ENCODE measurements around the gene HES4.

The HES4 gene, protein sequence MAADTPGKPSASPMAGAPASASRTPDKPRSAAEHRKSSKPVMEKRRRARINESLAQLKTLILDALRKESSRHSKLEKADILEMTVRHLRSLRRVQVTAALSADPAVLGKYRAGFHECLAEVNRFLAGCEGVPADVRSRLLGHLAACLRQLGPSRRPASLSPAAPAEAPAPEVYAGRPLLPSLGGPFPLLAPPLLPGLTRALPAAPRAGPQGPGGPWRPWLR

DNA sequence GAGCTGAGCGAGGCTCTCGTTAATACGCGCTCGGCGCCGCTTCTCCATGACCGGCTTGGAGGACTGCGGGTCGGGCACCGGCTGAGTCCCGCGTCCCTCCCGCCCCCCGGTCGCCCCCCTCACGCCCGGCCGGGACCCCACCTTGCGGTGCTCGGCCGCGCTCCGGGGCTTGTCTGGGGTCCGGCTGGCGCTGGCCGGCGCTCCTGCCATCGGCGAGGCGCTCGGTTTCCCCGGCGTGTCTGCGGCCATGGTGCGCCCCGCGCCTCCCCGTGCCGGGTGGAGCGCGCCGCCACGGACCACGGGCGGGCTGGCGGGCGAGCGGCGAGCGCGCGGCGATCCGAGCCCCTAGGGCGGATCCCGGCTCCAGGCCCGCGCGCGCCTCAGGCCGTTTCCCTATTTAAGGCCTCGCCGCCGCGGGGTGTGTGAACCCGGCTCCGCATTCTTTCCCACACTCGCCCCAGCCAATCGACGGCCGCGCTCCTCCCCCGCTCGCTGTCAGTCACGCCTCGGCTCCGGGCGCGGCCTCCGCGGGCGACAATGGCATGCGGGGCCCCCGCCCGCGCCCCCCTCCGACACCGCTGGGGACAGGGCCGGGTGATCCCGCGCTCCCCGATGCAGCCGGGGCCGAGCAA is at the start of gene HES4:
HES4 (minus strand) TSS at position 373 of the 632 bp plus-strand sequence; CDS start at position 249, 124 bp downstream.
- peak; percentile 70 for DNase-seq

DNA sequence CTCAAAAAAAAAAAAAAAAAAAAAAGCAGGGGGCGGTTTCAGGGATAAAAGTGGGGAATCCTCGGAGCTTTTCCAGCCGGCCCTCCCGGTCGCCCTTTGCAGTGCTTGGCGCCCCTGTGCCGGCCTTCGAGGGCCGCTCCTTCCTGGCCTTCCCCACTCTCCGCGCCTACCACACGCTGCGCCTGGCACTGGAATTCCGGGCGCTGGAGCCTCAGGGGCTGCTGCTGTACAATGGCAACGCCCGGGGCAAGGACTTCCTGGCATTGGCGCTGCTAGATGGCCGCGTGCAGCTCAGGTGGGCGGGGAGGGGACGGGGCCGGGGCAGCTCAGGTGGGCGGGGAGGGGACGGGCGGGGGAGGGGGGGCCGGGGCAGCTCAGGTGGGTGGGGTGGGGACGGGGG is 48.9 kb upstream of the HES4 start:
- DNase-seq = no peak

DNA sequence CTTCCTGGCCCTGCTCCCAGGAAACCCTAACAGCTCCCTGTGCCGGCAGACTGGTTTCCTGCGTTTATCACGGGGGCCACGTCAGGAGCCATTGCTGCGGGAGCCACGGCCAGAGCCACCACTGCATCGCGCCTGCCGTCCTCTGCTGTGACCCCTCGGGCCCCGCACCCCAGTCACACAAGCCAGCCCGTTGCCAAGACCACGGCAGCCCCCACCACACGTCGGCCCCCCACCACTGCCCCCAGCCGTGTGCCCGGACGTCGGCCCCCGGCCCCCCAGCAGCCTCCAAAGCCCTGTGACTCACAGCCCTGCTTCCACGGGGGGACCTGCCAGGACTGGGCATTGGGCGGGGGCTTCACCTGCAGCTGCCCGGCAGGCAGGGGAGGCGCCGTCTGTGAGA is 48.1 kb upstream of the HES4 start:
- DNase-seq = no peak

DNA sequence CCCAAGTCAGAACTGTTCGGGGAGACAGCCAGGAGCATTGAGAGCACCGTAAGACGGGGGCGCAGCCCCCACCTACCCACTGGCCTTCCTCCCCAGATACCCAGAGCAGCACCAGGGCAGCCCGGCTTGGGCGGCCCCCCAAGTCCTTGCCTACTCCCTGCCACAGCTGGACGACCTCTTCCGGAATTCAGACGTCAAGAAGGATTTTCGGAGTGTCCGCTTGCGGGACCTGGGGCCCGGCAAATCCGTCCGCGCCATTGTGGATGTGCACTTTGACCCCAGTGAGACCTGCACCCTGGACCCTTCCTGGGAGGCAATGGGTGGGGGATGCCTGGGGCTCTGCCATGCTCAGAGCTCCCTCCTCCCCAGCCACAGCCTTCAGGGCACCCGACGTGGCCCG is 47.5 kb upstream of the HES4 start:
- DNase-seq = no peak

DNA sequence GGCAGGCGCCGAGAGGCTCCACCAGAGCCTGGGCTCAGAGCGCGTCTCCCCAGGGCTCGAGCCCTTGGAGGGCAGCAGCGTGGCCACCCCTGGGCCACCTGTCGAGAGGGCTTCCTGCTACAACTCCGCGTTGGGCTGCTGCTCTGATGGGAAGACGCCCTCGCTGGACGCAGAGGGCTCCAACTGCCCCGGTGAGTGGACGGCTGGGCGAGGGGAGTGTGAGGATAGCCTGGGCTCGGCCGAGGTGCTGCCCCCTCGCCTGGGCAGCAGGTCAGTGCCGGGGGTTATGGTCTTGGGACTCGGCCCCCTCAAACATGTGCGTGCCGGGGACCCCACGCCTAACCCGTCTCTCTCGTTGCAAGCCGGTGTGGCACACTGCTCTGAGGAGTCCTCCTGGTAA is 46.9 kb upstream of the HES4 start:
- DNase-seq = no peak

DNA sequence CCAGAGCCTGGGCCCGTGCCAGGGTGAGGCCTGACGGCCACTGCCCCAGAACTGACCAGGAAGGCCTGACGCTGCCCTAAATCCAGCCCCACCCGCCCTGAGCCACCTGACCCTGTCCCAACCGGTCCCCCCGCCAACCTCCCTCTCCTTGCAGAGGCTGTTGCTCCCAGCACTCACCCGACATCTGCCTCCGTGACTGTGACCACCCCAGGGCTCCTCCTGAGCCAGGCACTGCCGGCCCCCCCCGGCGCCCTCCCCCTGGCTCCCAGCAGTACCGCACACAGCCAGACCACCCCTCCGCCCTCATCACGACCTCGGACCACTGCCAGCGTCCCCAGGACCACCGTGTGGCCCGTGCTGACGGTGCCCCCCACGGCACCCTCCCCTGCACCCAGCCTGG is 46.3 kb upstream of the HES4 start:
- DNase-seq = no peak

DNA sequence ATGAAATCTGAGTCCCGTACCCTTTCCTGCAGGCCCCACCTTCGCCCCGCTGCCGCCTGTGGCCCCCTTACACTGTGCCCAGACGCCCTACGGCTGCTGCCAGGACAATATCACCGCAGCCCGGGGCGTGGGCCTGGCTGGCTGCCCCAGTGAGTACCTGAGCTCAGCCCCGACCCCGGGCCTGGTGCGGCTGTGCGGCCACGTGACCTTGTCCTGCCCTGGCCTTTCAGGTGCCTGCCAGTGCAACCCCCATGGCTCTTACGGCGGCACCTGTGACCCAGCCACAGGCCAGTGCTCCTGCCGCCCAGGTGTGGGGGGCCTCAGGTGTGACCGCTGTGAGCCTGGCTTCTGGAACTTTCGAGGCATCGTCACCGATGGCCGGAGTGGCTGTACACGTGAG is 45.2 kb upstream of the HES4 start:
- no peak for DNase-seq

DNA sequence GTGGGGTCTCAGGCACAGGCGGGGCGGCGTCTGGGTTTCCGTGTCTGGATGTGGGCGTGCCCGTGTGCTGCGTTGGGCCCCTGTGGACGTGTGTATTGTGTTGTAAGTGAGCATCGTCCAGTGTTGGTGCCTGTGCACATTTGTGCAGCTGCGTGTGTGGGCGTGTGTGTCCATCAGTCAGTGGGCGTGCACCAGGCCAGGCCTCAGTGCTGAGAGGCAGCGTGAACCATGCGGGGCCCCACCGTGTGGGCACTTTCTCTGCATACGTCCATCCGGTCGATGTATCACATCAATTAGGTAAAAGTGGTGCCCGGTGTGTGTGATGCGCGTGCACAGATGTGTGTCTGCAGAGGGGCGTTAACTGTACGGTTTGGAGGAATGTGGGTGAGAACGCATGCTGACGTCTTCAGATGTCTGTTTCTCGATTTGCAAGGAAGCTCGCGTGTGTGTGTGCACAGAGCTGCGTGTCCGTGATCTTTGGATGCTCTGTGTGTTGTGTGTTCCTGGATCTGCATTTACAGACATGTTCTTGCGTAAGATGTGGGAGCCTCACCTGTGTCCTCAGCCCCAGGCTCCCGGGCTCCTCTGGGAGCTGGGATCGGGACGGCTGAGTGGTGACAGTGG is 44.7 kb upstream of the HES4 start:
- no peak for DNase-seq

DNA sequence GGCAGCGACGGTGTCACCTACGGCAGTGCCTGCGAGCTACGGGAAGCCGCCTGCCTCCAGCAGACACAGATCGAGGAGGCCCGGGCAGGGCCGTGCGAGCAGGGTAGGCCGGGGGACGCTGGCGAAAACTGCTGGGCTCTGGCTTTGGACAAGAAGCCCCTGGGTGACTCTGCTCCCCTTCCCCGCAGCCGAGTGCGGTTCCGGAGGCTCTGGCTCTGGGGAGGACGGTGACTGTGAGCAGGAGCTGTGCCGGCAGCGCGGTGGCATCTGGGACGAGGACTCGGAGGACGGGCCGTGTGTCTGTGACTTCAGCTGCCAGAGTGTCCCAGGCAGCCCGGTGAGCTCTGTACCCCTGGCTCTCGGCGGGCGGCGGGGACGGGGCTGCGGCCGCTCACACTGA is 44.0 kb upstream of the HES4 start:
- DNase-seq = no peak

DNA sequence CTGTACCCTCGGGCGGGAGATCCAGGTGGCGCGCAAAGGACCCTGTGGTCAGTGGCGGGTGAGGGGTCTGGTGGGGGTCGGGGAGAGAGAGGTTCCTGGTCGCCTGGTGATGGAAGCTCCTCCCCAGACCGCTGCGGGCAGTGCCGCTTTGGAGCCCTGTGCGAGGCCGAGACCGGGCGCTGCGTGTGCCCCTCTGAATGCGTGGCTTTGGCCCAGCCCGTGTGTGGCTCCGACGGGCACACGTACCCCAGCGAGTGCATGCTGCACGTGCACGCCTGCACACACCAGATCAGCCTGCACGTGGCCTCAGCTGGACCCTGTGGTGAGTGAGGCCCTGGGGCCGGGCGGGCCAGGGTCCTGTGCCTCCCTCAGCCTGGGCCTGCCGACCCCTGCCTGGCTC is 43.5 kb upstream of the HES4 start:
- DNase-seq = no peak

DNA sequence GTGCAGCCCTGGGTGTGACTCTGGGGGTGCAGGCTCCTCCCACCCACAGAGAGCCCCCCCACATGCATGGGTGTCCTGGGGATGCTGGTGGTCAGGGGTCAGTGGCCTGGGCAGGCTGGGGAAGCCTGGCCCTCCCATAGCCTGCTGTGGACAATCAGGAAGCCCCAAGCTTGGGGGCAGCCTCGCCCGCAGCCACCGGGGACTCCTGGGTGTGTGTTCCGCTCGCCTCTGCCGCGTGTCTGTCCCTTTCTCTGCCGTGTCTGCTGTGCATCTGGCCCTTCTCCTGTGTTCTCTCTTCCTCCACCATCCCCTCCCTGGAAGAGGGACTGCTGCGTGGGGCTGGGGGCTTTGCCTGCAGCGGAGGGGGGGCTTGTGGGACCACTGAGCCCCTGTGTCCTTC is 42.9 kb upstream of the HES4 start:
- DNase-seq = no peak

DNA sequence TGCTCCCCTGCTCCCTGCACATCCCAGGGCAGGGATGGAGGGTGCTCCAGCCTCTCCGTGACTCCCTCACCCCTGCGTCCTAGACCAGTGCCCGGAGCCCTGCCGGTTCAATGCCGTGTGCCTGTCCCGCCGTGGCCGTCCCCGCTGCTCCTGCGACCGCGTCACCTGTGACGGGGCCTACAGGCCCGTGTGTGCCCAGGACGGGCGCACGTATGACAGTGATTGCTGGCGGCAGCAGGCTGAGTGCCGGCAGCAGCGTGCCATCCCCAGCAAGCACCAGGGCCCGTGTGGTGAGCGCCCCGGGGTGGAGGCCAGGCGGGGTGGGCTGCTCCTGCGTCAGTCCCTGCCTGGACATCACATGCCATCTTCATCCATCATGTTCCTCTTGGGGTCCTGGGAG is 42.0 kb upstream of the HES4 start:
- no peak for DNase-seq

DNA sequence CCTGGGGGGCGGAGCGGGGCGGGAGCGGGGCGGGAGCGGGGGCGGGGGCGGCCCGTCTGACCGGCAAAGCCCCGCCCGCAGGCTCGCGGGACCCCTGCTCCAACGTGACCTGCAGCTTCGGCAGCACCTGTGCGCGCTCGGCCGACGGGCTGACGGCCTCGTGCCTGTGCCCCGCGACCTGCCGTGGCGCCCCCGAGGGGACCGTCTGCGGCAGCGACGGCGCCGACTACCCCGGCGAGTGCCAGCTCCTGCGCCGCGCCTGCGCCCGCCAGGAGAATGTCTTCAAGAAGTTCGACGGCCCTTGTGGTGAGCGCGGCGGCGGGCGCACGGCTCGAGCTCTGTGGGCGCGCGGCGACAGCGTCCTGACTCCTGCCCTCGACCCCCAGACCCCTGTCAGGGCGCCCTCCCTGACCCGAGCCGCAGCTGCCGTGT is 41.2 kb upstream of the HES4 start:
- DNase-seq = no peak

DNA sequence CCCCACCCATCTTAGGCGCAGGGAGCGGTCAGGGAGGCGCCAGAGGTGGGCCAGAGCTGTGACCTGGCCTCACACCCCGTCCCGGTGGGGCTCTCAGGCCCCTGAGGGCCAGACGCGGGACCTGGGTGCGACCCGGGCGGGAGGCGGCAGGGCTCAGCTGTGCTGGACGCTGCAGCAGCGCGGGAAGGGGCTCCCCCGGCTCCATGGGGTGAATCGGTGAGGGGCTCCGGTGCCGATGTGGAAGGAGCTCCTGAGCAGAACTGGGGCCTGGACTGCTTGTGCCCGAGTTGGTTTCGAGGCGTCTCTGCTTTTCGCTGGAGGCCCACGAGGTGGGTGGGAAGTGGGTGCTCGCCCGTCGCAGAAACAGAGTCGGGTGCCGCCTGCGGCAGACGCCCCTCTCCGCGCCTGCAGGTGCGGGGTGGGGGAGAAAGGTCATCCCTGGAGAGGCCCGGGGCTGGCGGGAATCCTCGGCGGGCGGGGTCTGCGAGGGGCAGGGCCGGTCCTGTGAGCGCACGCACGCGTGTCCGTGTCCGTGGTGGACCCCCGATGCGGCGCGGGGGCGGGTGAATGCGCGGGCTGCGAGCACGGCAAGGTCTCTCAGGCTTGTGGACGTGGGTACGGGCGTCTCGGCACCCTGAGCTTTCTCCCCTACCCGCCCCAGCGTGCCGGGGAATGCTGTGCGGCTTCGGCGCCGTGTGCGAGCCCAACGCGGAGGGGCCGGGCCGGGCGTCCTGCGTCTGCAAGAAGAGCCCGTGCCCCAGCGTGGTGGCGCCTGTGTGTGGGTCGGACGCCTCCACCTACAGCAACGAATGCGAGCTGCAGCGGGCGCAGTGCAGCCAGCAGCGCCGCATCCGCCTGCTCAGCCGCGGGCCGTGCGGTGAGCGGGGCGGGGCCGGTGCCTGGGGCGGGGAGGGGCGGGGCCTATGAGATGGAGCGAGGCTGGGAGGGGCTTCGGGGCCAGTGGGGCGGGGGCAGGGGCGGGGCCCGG is 40.4 kb upstream of the HES4 start:
- peak; percentile 82 for DNase-seq

DNA sequence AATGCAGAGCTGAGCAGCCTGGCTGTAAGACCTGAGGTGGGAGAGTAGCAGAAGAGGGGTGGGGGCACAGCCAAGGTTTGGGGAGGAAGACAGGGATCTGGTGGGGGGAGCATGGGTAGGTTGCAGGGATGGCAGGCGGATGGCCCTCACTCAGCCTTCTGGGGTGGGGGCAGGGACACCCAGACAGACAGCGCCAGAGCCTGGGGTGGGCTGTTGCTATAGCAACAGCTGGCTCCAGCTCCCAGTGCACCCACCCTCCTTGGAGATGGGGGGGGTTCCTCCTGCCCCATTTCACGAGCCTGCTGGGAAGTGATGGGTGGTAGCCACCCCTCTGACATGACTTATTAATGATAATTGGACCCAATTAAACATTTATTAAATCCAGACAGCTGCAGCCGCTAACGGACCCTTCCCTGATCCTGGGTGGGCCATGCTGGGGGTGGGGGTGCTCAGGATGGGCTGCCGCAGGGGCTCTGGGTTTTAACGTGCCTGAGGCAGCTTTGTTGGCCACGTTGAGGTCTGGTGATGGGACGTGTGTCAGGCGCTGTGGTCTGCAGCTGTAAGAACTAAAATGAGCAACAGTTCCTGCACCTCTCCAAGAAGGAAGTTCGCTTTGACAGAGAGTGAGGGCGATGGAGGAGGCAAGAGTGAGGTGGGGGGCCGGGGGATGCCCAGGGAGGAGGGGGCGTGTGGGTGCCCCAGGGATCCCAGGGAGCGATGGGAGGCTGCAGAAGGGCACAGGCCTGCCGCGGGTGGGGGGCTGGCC is 39.4 kb upstream of the HES4 start:
- no peak for DNase-seq

DNA sequence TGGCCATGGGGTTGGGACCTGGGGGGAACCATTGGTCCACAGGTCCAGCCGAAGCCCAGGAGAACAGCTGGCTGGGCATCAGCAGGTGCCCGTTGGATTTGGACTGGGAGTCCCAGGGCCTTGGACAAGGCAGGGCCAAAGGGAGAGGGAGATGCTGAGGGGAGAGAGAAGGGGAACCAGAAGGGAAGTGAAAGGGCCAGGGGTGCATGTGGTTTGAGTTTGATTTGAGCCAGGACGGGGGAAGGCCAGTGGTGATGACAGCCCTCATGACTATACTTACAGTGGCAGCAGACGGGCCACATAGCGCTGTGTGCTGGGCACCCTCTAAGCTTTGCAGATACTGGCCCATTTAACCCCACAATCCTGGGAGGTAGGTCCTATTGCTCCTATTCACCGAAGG is 38.8 kb upstream of the HES4 start:
- DNase-seq = no peak

DNA sequence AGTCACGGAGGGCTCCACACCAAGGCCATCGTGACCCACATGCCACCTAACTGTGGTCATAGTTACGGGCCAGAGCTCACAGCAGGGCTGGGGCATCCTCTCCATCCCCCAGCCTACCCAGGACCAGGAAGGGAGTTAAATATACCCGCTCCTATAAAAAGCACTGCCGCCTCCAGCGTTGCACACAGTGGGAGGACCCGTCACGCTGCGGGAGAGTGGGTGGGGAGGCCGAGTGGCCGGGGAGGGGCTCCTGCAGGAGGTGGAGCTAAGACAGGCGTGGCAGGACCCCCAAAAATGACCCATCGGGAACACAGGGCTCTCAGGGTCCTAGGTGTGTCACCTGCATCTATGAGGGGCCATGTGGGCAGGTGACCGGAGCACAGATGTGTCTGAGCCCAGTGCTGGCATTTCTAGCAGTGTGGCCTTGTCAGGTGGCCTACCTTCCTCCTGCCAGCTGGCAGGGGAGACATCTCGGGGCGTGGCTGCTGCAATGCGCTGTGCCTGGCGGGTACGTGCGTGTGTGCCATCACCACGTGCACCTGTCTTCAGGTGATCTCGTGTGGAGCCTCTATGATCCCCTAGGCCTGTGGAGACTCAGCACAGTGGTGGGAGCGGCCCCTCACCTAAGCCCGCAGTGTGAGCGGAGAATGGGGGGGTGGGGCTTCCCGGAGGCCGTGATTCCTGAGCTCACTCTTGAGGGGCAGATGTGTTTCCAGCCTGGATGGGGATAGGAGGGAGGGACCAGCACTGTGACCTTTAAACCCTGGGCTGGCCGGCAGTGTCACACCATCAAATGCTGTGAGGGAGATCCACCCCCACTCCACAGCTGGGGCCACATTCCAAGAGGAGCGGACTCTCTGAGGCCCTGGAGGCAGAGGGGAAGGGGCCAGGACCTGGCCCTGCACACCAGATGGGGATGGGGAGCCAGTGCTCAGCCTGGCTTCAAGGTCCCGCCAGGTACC is 37.8 kb upstream of the HES4 start:
- no peak for DNase-seq

DNA sequence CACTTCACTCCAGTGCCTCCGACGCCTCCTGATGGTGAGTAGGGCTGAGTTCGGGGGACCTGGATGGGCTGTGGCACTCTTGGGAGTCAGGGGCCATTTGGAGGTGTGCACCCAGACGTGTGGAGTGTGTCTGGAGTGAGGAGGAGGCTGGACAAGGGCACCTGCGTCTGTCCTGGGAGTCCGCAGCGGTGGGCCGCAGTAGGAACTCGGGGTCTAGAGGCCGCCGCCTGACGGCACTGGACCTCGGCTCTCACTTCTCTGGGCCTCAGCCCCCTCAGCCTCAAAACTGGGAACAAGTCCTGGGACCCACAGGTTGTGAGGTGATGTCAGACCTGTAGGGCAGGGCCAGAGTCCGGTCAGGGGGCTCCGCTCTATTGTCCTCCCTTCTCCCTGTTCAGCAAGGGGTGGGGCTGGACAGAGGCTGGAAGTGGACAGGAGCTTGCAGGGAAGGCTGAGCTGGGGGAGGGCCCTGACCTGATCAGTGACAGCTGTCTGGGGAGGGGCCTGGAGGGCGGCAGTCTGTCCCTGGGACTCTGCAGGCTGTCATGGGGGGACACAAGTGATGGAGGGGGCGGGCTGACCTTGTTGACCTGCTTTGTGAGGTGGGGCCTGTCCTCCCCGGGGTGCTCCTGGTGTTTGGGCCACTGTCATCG is 35.5 kb upstream of the HES4 start:
- no peak for DNase-seq

DNA sequence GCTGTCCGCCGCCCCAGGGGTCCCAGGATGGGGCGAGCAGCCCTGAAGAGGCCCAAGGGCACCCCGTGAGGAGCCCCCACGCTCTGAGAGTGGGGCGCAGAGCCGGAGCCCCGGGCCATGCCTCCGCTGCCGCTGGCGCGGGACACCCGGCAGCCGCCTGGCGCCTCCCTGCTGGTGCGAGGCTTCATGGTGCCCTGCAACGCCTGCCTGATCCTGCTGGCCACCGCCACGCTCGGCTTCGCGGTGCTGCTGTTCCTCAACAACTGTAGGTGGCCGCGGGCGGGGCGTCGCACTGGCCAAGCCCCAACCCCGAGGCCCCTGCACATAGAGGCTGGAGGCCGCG is 34.5 kb upstream of the HES4 start:
- no peak for DNase-seq

DNA sequence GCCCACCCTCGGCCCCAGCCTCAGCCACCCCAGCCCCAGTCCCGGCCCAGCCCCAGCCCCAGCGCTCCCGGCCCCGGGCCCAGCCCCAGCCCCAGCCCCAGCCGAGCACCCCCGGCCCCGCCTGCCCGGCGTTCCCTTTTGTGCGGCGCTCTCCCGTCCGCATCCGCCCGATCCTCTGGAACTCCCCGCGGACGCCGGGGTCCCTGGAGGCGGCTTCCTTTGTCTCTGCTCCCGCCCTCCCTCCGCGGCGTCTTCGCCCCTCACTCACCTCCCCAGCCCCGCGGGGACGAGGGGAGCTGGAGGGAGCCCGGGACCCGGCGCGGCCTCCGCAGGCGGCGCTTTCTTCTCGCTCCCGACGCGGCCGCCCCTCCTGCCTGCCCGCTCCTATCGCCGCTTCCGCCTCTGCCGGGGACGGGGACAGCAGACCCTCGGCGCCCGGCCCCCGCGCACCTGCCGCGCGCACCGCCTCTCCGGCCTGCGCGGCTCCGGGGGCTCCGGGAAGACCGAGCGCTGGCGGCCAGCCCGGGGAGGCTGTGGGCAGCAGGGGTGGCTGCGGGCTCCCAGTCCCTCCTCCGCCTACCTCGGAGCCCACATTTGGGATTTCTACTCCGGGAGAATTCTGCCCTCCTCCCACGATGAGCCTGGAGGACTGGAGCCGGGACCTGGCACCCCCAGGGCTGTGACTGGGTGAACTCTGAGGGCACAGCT is 34.0 kb upstream of the HES4 start:
- no peak for DNase-seq
